PFSK-1 (cell line): Measurements from ENCODE around the gene PPP1R1B.

ENCODE experiments used
- FOXP2 ChIP-seq: optimal IDR thresholded peaks from 2 replicates; pipeline ENCODE3; 2011; ENCODE audit warnings: borderline replicate concordance, control low read depth, inconsistent platforms; ENCODE audit not compliant: insufficient read depth; ENCODE audit errors: extremely low read length, extremely low read depth
- POLR2AphosphoS5 ChIP-seq: IDR thresholded peaks from 2 replicates; pipeline ENCODE4 v1.6.1; 2012; ENCODE audit warnings: low read depth, mild to moderate bottlenecking, control low read depth, low read length, moderate library complexity
- SIN3A ChIP-seq: IDR thresholded peaks from 2 replicates; pipeline ENCODE4 v1.6.1; 2012; ENCODE audit warnings: mild to moderate bottlenecking, low read length, moderate library complexity, borderline replicate concordance; ENCODE audit not compliant: insufficient read depth
- TAF1 ChIP-seq: IDR thresholded peaks from 2 replicates; pipeline ENCODE4 v1.6.1; 2012; ENCODE audit warnings: low read length, control low read depth, borderline replicate concordance; ENCODE audit not compliant: insufficient read depth
- TF ChIP-seq, protein P1 (sequence below), 2 experiments: IDR thresholded peaks; 2 replicates each; pipeline versions ENCODE4 v1.6.1 to v1.8.0; 2011 to 2012; ENCODE audit warnings: low read depth in 2 of 2, low read length in 2 of 2, control low read depth in 1 of 2, inconsistent platforms in 1 of 2, mild to moderate bottlenecking in 1 of 2, moderate library complexity in 1 of 2; ENCODE audit not compliant: insufficient read depth in 1 of 2

PPP1R1B gene

DNA sequence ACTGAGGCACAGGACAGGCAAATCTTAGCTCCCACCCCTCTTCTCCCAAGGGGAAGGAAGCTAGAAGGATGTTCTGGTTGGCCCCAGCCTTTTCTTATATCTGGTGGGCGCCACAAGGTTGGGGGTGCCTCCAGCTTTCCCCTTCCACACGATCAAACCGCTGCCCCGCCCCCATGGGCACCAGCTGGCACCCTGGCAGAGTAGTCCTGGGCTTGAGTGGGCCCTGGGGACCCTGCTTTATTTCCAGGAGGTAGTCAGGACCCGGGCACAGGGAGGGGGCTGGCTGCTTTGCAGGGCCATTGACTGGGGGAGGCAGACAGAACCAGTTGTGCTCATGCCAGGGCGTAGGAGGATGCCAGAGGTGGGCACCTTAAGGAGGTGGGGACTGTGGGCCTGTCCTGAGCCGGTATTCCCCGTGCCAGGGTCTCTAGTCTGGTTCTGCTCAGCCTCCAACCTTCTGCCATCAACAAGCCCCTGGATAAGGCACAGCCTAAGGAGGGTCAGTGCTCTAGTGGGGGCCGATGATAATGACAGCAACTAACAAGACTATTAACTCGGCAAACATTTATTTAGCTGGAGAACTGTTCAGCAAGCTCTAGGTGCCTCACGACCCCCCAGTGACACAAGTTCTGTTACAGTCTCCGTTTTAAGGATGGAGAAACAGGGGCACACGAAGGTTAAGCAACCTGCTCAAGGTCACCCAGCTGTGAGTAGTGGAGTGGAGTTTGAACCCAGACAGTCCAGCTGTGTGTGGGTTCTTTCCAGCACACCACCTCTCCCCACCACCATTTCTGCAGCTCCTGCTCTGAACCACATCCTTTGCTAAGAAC lies 7.6 kb upstream of the PPP1R1B start:
- TF ChIP-seq TAF1 = no peak
- no peak for TF ChIP-seq FOXP2
- TF ChIP-seq POLR2AphosphoS5 = no peak
- TF ChIP-seq, protein P1, sequence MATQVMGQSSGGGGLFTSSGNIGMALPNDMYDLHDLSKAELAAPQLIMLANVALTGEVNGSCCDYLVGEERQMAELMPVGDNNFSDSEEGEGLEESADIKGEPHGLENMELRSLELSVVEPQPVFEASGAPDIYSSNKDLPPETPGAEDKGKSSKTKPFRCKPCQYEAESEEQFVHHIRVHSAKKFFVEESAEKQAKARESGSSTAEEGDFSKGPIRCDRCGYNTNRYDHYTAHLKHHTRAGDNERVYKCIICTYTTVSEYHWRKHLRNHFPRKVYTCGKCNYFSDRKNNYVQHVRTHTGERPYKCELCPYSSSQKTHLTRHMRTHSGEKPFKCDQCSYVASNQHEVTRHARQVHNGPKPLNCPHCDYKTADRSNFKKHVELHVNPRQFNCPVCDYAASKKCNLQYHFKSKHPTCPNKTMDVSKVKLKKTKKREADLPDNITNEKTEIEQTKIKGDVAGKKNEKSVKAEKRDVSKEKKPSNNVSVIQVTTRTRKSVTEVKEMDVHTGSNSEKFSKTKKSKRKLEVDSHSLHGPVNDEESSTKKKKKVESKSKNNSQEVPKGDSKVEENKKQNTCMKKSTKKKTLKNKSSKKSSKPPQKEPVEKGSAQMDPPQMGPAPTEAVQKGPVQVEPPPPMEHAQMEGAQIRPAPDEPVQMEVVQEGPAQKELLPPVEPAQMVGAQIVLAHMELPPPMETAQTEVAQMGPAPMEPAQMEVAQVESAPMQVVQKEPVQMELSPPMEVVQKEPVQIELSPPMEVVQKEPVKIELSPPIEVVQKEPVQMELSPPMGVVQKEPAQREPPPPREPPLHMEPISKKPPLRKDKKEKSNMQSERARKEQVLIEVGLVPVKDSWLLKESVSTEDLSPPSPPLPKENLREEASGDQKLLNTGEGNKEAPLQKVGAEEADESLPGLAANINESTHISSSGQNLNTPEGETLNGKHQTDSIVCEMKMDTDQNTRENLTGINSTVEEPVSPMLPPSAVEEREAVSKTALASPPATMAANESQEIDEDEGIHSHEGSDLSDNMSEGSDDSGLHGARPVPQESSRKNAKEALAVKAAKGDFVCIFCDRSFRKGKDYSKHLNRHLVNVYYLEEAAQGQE (IDR thresholded peaks at IDR 0.05; ENCODE audit: insufficient read depth in 1 of 2, low read depth in 2 of 2, low read length in 2 of 2) = no peak
- TF ChIP-seq SIN3A = no peak

GRCh38 chr17:39619786-39620101 lies 7.0 kb upstream of the PPP1R1B start:
- TF ChIP-seq, protein P1 (IDR thresholded peaks at IDR 0.05; ENCODE audit: insufficient read depth in 1 of 2, low read depth in 2 of 2, low read length in 2 of 2) = no peak
- no peak for TF ChIP-seq POLR2AphosphoS5
- no peak for TF ChIP-seq FOXP2
- TF ChIP-seq SIN3A = no peak
- no peak for TF ChIP-seq TAF1

GRCh38 chr17:39621523-39622379 lies 5.0 kb upstream of the PPP1R1B start:
- TF ChIP-seq FOXP2 (no peak), TAF1 (no peak), POLR2AphosphoS5 (no peak), SIN3A (no peak)
- TF ChIP-seq, protein P1 (IDR thresholded peaks at IDR 0.05; ENCODE audit: insufficient read depth in 1 of 2, low read depth in 2 of 2, low read length in 2 of 2) = peak; percentile 88 to 94

GRCh38 chr17:39622380-39623006 lies 4.3 kb upstream of the PPP1R1B start:
- TF ChIP-seq SIN3A = no peak
- no peak for TF ChIP-seq TAF1
- TF ChIP-seq POLR2AphosphoS5 = no peak

GRCh38 chr17:39623356-39623950 lies 3.3 kb upstream of the PPP1R1B start:
- TF ChIP-seq, protein P1 (IDR thresholded peaks at IDR 0.05; ENCODE audit: insufficient read depth in 1 of 2, low read depth in 2 of 2, low read length in 2 of 2) = 0 out of 4 replicates have a peak, but pooled peaks of 1 of the 2 experiments have one; percentile 41
- TF ChIP-seq TAF1 = no peak
